ENCODE results near the gene YIPF2.

DNA sequence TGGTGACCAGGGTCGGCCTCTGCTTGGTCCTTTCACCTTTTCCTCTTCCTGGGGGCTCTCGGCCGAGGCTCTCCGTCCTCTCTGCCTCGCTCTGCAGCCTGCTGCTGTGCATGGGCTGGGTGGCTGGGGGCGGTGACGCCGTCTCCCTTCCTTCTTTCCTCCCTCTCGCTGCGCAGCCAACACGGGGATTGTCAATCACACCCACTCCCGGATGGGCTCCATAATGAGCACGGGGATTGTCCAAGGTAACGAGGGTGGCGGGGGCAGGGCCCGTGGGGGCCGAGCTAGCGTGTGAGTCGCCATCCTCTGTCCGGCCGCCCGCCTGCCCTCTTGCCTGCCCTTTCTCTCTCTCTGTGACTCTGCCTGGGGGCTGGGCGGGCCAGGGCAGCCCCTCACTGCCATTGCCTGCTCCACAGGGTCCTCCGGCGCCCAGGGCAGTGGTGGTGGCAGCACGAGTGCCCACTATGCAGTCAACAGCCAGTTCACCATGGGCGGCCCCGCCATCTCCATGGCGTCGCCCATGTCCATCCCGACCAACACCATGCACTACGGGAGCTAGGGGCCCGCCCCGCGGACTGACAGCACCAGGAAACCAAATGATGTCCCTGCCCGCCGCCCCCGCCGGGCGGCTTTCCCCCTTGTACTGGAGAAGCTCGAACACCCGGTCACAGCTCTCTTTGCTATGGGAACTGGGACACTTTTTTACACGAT is 7.1 kb downstream of the YIPF2 start:
- TF ChIP-seq POLR2A (IDR thresholded peaks at IDR 0.05), result no peak
- TF ChIP-seq, protein P1, sequence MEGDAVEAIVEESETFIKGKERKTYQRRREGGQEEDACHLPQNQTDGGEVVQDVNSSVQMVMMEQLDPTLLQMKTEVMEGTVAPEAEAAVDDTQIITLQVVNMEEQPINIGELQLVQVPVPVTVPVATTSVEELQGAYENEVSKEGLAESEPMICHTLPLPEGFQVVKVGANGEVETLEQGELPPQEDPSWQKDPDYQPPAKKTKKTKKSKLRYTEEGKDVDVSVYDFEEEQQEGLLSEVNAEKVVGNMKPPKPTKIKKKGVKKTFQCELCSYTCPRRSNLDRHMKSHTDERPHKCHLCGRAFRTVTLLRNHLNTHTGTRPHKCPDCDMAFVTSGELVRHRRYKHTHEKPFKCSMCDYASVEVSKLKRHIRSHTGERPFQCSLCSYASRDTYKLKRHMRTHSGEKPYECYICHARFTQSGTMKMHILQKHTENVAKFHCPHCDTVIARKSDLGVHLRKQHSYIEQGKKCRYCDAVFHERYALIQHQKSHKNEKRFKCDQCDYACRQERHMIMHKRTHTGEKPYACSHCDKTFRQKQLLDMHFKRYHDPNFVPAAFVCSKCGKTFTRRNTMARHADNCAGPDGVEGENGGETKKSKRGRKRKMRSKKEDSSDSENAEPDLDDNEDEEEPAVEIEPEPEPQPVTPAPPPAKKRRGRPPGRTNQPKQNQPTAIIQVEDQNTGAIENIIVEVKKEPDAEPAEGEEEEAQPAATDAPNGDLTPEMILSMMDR (IDR thresholded peaks at IDR 0.05), result no peak

Data from upper lobe of left lung (tissue), 4 donors.